Activated CD8-positive, alpha-beta memory T cell treated with anti-CD3 and anti-CD28 coated beads for 36 hours (primary cell): ENCODE measurements around the gene RBM20. TPM values are rescaled to one million over a fixed set of nuclear protein-coding genes. Genes with fewer than 3 reads are reported as not detected.

Source experiments
- CTCF ChIA-PET: fragments of 350-600 bp; sonication (Branson Sonifier 250); formaldehyde crosslinking; loops from one replicate; lab custom pipeline; 2021; ENCODE audit warnings: antibody characterized with exemption; lab: Charles Lee
- POLR2A ChIA-PET: fragments of 350-600 bp; sonication (Branson Sonifier 250); formaldehyde crosslinking; loops from one replicate; lab custom pipeline; 2021; ENCODE audit warnings: antibody characterized with exemption; lab: Charles Lee
- total RNA-seq, 2 experiments: library from RNA; stranded (reverse); gene quantifications; one replicate each; pipeline ENCODE4 v1.2.3, GENCODE V29; 2021

The RBM20 gene
- total RNA-seq, 2 experiments from 2014 or later = 0.15 to 0.42 TPM

GRCh38 chr10:110870823-110871297 lies 226.7 kb downstream of the RBM20 start:
- POLR2A ChIA-PET = interaction anchor here (0.8 to 0.9 kb wide), 2 partner anchors 48 to 97 kb away, joined by 3 to 5 read pairs; partner anchors contain the start of genes BBIP1 and SHOC2

GRCh38 chr10:110871298-110872084 lies 227.4 kb downstream of the RBM20 start, which contains the start of gene PDCD4:
TSS of gene PDCD4 (plus strand) at chr10:110871928. CDS start at chr10:110876028, 4,100 bp downstream.
- CTCF ChIA-PET = interaction anchor here (0.8 to 0.9 kb wide), 3 partner anchors 15 to 22 kb away, joined by 3 to 4 read pairs (median 3); no protein-coding TSS in a partner anchor

More at GRCh38 chr10:110870823-110871297, 226.7 kb downstream of the RBM20 start:
- CTCF ChIA-PET = interaction anchor here (0.8 to 1.2 kb wide), 4 partner anchors 12 to 23 kb away, joined by 3 to 4 read pairs (median 3); no protein-coding TSS in a partner anchor

GRCh38 chr10:110872145-110872983 lies 228.2 kb downstream of the RBM20 start:
- POLR2A ChIA-PET = interaction anchor here (0.7 to 1.0 kb wide), 6 partner anchors 12 to 660 kb away, joined by 3 to 4 read pairs (median 3); partner anchors contain the start of genes BBIP1 and SHOC2
- CTCF ChIA-PET = no interaction called here

More at GRCh38 chr10:110871298-110872084, 227.4 kb downstream of the RBM20 start, which contains the start of gene PDCD4:
- POLR2A ChIA-PET = interaction anchor here (0.6 to 0.9 kb wide), 5 partner anchors 13 to 102 kb away, joined by 3 to 5 read pairs (median 3); partner anchors contain the start of genes BBIP1 and SHOC2

GRCh38 chr10:110872984-110873923 lies 229.1 kb downstream of the RBM20 start:
- POLR2A ChIA-PET = interaction anchor here (0.6 to 1.0 kb wide), 6 partner anchors 9 to 661 kb away, joined by 3 to 4 read pairs (median 3); partner anchors contain the start of genes BBIP1 and SHOC2
- CTCF ChIA-PET = no interaction called here

GRCh38 chr10:110873951-110874350 lies 229.8 kb downstream of the RBM20 start:
- CTCF ChIA-PET = no interaction called here

GRCh38 chr10:110876000-110876399 lies 231.9 kb downstream of the RBM20 start:
- POLR2A ChIA-PET = interaction anchor here (0.7 to 1.3 kb wide), 2 partner anchors 26 to 43 kb away, joined by 3 read pairs; partner anchors contain the start of genes BBIP1 and SHOC2
- CTCF ChIA-PET = interaction anchor here (1.3 kb wide), 1 partner anchor 8 kb away, joined by 3 read pairs; no protein-coding TSS in a partner anchor

More at GRCh38 chr10:110873951-110874350, 229.8 kb downstream of the RBM20 start:
- POLR2A ChIA-PET = interaction anchor here (0.6 kb wide), 1 partner anchor 9 kb away, joined by 3 read pairs; no protein-coding TSS in a partner anchor

GRCh38 chr10:110876788-110877187 lies 232.7 kb downstream of the RBM20 start:
- ChIA-PET CTCF (no interaction called here), POLR2A (interaction anchor here (1.3 kb wide), 1 partner anchor 42 kb away, joined by 3 read pairs; the partner anchor contains the start of genes BBIP1 and SHOC2)

- POLR2A ChIA-PET = no interaction called here
- CTCF ChIA-PET = interaction anchor here (1.2 to 1.5 kb wide), 2 partner anchors 10 to 15 kb away, joined by 3 read pairs; no protein-coding TSS in a partner anchor
These were observed 235.9 kb downstream of the RBM20 start for GRCh38 chr10:110880012-110880411.

- POLR2A ChIA-PET = no interaction called here
- CTCF ChIA-PET = interaction anchor here (1.8 kb wide), 1 partner anchor 22 kb away, joined by 4 read pairs; no protein-coding TSS in a partner anchor
These were observed 237.1 kb downstream of the RBM20 start for GRCh38 chr10:110881247-110881646.

GRCh38 chr10:110881905-110882304 lies 237.8 kb downstream of the RBM20 start:
- POLR2A ChIA-PET = no interaction called here
- CTCF ChIA-PET = interaction anchor here (1.0 to 1.8 kb wide), 2 partner anchors 22 to 209 kb away, joined by 3 to 4 read pairs; no protein-coding TSS in a partner anchor

GRCh38 chr10:110883924-110884323 lies 239.8 kb downstream of the RBM20 start:
- ChIA-PET CTCF (interaction anchor here (0.5 to 1.4 kb wide), 3 partner anchors 8 to 81 kb away, joined by 3 read pairs; no protein-coding TSS in a partner anchor), POLR2A (interaction anchor here (0.6 to 1.4 kb wide), 2 partner anchors 11 to 12 kb away, joined by 3 to 4 read pairs; partner anchors contain the start of gene PDCD4)

- ChIA-PET POLR2A (no interaction called here), CTCF (interaction anchor here (1.0 kb wide), 1 partner anchor 15 kb away, joined by 3 read pairs; the partner anchor contains the start of gene PDCD4)
These were observed 242.0 kb downstream of the RBM20 start for GRCh38 chr10:110885932-110886674.

- POLR2A ChIA-PET = no interaction called here
- CTCF ChIA-PET = interaction anchor here (1.0 kb wide), 1 partner anchor 31 kb away, joined by 4 read pairs; the partner anchor contains the start of gene BBIP1
These were observed 243.4 kb downstream of the RBM20 start for GRCh38 chr10:110887560-110887959.
